ENCODE results near the gene MCF2L.
"Not testable (repeated sequence)": the region's sequence is repeated elsewhere in the genome, so short reads cannot be mapped to it uniquely, and the experiment has no call there.

MCF2L gene

GRCh38 chr13:113018676-113019465 is 49.9 kb downstream of the MCF2L start:
- no peak for DNase-seq

- DNase-seq = no peak
Observed at GRCh38 chr13:113020323-113021080, 51.5 kb downstream of the MCF2L start.

GRCh38 chr13:113021391-113021790 is 52.4 kb downstream of the MCF2L start:
- no peak for DNase-seq

DNA sequence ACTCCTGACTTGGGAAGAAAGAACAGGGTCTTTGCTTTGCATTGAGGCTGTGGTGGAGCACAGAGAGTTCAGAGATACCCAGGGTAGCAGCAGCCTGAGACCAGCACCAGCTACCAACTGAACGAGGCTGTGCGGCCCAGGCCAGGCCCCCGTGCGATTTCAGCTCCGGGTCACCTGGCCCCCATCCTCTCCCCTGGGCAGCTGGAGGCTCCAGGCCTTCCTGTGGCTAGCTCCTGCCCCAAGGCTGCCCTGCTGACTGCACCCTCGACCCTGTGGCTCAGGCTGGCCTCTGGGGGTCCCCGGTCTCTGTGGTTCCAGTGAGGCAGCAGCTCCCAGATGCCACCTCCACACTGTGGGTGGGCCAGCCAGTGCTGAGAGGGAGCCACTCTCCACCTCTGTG is 52.8 kb downstream of the MCF2L start:
- DNase-seq = no peak

DNA sequence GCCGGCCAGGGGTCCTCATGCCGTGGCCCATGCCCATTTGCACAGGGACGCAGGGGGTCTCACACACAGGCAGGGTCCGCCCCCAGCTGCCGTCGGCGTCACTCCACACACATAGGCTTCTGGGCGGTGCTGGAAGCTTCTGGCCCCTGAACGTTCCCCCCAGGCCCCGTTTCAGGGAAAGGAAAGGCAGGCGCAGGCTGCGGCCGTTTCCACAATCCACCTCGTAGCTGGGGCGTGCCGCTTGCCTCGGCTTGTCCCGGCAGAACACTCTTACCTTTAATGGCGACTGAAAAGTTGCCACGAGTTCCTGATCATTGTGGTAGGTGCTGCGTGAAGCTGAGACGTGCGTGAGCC is 53.4 kb downstream of the MCF2L start:
- no peak for DNase-seq

DNA sequence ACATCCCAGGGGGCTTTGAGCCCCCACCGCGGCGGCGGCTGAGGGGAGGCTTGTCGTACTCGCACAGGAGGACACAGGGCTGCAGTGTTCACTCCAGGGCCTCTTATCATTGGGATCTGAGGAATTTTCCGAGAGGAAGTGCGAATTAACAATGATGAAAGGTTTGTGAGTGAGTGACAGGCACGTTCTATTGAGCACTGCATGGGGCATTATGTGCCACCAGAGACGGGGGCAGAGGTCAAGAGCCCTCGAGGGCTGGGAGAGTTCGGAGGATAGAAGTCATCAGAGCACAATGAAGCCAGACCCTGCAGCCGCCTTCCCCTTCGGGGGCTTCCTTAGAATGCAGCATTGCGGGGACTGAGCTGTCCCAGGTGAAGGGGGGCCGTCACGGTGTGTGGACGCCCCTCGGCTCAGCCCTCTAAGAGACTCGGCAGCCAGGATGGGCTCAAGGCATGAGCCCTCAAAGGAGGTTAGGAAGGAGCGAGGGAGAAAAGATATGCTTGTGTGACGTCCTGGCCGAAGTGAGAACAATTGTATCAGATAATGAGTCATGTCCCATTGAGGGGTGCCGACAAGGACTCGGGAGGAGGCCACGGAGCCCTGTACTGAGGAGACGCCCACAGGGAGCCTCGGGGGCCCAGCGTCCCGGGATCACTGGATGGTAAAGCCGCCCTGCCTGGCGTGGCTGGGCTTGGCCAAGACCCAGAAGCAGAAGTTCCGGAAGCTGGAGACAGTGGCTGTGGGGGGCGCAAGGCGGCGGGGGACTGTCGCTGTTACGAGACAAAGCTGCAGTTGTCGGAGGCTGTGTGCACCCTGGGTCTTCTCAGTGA is 53.9 kb downstream of the MCF2L start:
- no peak for DNase-seq

DNA sequence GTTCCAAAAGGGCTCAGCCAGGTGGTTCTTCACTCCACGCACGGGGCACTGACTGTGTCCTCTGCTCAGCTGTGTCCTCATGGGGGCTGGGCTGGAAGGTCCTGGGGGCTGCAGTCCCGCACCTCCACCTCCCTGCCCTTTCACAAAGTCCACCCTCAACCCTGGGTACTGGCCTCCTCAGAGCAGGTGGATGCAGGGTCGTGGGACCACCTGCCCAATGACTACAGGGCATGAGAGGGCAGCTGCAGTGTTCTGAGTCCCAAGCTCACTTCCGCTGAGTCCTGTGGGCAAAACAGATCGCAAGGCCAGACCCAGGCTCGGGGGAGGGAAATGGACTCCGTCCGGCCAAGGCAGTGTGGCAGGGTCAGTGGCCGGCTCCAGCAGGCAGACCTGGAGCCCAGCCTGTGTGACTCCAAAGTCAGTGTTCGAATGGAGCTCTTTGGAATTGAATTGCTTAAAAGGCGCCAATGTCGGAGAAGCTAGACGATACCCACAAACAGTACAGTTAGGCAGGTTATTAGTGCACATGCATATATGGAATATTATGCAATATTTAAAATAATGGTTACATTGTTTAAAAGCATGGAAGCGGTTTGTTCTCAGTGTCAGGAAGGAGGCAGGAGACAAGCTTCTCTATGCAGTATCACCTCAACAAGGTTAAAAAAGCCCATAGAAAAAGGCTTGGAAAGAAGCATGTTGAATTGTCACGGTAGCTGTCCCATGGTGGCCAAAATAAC is 54.8 kb downstream of the MCF2L start:
- DNase-seq = no peak

DNA sequence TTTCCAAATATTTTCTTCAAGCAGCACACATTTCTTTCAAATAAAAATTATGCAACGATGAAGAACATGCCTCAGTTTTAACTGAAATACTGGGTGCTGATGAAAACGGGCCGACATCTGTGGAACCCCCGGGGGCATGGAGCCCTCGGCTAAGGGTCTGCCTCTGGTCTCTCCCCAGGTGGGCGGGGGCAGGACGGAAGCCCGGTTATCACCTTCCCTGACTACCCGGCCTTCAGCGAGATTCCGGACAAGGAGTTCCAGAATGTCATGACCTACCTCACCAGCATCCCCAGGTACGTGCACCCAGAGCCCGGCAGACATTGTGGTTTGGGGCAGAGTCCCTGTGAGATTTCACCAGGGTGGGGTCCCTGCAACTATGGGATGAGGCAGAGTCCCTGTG is 55.5 kb downstream of the MCF2L start:
- DNase-seq = no peak

- DNase-seq = no peak
Observed at GRCh38 chr13:113026391-113026910, 57.4 kb downstream of the MCF2L start.

DNA sequence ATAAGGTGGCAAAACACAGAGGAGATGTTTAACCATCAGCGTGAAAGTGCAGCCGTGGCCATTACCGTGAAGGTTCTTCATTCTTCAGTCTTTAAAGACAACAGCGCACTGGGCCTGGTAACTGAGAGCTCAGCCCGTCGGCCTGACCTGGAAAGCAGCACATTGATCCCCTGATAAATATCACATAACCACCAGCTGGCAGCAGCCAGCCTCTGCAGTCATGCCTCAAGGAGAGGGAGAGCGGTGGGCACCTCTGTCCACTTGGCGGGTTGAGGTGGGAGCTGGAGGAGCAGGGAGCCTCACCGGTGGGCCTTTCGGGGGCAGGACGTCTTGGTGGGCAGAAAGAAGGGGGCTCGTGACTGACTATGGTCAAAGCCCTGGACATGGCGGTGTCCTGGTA is 58.1 kb downstream of the MCF2L start:
- DNase-seq = no peak

- DNase-seq = no peak
Observed at GRCh38 chr13:113027566-113027965, 58.6 kb downstream of the MCF2L start.

DNA sequence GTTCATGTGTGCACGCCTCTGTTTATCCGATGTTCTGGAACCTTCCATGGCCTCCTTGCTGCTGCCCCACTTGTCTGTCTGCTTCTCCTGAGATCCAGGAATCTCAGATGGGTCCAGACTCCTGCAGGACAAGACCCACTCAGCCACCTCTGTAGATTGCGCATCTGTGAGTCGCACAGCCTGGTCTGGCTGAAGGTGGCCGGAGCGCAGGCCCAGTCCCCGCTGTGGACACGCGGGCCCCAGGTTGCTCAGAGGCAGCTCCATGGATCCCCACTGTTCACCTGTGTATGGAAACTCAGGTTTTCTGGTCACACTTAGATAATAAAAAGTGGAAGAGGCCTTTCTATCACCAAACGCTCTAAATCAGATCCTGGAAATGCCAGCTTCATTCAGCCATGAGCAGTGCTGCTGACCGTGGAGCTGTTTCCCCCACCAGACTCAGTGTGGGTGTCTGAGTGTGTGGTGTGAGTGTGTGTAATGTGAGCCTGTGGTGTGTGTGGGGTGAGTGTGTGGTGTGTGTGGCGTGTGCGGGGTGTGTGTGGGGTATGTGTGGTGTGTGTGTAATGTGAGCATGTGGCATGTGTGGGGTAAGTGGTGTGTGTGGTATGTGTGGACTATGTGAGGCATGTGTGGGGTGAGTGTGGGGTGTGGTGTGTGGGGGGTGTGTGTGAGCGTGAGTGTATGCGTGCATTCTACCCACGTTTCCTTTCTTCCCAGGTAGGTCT is 59.5 kb downstream of the MCF2L start:
- no peak for DNase-seq

GRCh38 chr13:113029061-113029445 is 60.0 kb downstream of the MCF2L start:
- DNase-seq = no peak

- DNase-seq = peak; percentile 67
Observed at GRCh38 chr13:113029487-113030258, 60.7 kb downstream of the MCF2L start.

DNA sequence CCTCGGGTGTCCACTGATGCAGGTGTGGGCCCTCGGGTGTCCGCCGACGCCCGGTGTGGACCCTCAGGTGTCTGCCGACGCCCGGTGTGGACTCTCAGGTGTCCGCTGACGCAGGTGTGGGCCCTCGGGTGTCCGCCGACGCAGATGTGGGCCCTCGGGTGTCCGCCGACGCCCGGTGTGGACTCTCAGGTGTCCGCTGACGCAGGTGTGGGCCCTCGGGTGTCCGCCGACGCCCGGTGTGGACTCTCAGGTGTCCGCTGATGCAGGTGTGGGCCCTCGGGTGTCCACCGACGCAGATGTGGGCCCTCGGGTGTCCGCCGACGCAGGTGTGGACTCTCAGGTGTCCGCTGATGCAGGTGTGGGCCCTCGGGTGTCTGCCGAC is 61.2 kb downstream of the MCF2L start:
- not testable (repeated sequence) for DNase-seq

GRCh38 chr13:113031465-113031864 is 62.5 kb downstream of the MCF2L start:
- no peak for DNase-seq

- DNase-seq = no peak
Observed at GRCh38 chr13:113032291-113032690, 63.3 kb downstream of the MCF2L start.

DNA sequence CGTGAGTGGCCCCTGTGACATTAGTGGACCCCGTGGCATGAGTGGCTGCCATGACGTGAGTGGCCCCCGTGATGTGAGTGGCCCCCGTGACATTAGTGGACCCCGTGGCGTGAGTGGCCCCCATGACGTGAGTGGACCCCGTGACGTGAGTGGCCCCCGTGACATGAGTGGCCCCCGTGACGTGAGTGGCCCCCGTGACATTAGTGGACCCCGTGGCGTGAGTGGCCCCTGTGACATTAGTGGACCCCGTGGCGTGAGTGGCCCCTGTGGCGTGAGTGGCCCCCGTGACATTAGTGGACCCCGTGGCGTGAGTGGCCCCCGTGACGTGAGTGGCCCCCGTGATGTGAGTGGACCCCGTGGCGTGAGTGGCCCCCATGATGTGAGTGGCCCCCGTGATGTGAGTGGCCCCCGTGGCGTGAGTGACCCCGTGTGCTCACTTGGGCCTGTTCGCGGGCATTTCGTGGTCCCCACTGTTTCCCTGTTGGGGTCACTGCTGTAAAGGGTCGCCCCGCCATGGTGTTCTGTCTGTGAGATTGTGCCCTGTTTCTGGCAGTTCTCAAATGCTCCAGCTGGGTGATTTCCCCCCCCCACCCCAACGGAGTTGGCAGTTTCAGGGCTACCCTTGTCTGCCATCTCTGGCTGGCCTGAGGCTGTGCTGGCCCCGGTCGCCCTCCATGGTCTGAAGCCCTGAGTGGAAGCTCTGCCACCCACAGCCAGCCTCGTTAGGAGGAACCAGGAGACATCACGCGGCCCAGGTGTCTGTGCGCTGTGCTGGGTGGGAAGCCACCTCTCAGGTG is 64.2 kb downstream of the MCF2L start:
- no peak for DNase-seq

DNA sequence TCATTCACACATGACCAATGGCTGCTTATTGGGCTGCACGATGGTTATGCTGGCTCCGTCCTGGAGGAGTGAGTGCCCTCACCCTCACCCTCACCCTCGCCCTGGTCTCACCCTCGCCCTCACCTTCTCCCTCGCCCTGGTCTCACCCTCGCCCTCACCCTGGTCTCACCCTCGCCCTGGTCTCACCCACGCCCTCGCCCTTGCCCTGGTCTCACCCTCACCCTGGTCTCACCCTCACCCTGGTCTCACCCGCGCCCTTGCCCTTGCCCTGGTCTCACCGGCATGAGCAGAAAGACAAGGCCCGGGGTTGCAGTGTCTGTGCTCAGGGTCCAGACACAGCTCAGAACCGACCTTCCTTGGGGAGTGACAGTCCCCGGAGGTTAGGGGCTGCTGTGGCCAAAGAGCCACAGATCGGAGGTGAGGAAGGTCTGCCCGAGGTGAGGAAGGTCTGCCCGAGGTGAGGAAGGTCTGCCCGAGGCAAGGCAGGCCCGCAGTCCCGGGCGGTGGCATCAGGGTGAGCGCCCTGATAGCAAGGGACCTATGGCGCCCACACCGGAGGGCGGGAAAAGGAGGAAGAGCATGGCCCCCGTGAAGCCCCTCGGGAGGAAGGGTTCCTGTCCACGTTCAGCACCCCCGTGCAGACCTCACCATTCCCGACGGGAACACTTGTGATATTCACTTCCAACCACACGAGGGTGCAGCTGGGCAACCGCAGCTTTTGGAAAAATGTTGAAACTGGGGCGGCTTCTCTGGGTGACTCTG is 65.6 kb downstream of the MCF2L start:
- DNase-seq = no peak

Measured in stimulated activated CD4-positive, alpha-beta T cell treated with anti-CD3 and anti-CD28 coated beads, Interleukin-15, amount 100 ng/mL, for 24 hours (primary cell).